GM06990 (cell line): ENCODE data around the gene PGAP3.
"Not testable (repeated sequence)": the region's sequence is repeated elsewhere in the genome, so short reads cannot be mapped to it uniquely, and the experiment has no call there.

Experiments
- DNase-seq: peaks from one replicate; pipeline ENCODE4 v3.0.0-alpha.2; 2011; ENCODE audit not compliant: insufficient read length; ENCODE audit errors: extremely low read depth
- H3K27me3 ChIP-seq: replicated peaks from 2 replicates; pipeline ENCODE4 v1.6.0; 2011; ENCODE audit warnings: low read length; ENCODE audit not compliant: control insufficient read depth, insufficient read depth
- H3K36me3 ChIP-seq: 2 replicates; pipeline ENCODE4 v1.5.1; 2011; ENCODE audit warnings: low read length; ENCODE audit not compliant: control insufficient read depth, insufficient read depth
- H3K4me3 ChIP-seq: replicated peaks from 2 replicates; pipeline ENCODE4 v1.5.1; 2011; ENCODE audit warnings: low read depth, mild to moderate bottlenecking, control low read depth, low read length
- TF ChIP-seq, protein P1 (sequence below): IDR thresholded peaks from 2 replicates; pipeline ENCODE4 v1.5.1; 2011; ENCODE audit warnings: low read length, control low read depth, mild to moderate bottlenecking, inconsistent platforms; ENCODE audit not compliant: insufficient read depth, poor library complexity, severe bottlenecking

PGAP3 gene

DNA sequence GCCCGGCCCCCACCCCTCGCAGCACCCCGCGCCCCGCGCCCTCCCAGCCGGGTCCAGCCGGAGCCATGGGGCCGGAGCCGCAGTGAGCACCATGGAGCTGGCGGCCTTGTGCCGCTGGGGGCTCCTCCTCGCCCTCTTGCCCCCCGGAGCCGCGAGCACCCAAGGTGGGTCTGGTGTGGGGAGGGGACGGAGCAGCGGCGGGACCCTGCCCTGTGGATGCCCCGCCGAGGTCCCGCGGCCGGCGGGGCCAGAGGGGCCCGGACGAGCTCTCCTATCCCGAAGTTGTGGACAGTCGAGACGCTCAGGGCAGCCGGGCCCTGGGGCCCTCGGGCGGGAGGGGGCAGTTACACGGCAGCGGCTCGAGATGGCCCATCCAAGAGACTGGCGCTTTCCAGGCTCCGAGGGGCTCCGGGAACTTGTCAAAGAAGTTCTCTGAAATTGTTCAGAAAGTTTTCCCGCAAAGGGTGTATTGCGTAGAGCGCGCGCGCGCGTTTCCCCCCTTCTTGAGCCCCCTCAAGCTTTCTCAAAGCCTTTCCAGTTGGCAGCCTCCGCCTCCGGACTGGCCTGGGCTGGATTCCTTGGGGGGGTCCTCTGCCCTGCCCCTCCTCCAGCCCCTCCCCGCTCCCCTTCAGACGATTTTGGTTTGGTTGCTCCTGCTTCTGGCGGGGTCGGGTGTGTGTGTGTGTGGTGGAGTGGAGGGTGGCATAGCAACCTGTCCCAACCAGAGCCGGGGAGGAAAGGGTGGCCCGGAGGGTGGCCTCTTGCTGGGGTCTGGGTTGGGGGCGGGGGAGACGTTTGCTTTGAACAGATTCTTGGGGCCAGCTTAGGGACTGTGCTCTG, 12.5 kb upstream of the PGAP3 start:
- Histone ChIP-seq H3K36me3 (no peaks in the 10 kb centered on the region), H3K27me3 (no peaks in the 10 kb centered on the region; the same call in 1 of the 2 replicates), H3K4me3 (no peak overlapping the region)
- TF ChIP-seq, protein P1, sequence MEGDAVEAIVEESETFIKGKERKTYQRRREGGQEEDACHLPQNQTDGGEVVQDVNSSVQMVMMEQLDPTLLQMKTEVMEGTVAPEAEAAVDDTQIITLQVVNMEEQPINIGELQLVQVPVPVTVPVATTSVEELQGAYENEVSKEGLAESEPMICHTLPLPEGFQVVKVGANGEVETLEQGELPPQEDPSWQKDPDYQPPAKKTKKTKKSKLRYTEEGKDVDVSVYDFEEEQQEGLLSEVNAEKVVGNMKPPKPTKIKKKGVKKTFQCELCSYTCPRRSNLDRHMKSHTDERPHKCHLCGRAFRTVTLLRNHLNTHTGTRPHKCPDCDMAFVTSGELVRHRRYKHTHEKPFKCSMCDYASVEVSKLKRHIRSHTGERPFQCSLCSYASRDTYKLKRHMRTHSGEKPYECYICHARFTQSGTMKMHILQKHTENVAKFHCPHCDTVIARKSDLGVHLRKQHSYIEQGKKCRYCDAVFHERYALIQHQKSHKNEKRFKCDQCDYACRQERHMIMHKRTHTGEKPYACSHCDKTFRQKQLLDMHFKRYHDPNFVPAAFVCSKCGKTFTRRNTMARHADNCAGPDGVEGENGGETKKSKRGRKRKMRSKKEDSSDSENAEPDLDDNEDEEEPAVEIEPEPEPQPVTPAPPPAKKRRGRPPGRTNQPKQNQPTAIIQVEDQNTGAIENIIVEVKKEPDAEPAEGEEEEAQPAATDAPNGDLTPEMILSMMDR, result no peak
- no peak for DNase-seq

DNA sequence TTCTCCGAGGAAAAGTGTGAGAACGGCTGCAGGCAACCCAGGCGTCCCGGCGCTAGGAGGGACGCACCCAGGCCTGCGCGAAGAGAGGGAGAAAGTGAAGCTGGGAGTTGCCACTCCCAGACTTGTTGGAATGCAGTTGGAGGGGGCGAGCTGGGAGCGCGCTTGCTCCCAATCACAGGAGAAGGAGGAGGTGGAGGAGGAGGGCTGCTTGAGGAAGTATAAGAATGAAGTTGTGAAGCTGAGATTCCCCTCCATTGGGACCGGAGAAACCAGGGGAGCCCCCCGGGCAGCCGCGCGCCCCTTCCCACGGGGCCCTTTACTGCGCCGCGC, 11.9 kb upstream of the PGAP3 start, which contains the start of gene ERBB2:
Gene ERBB2 (plus strand): TSS at position 247 of the 330 bp plus-strand sequence. CDS start 175 bp downstream, outside the sequence.
- H3K4me3 ChIP-seq, result no peak within 1 kb of the TSS
- H3K27me3 ChIP-seq, result no peaks in the 10 kb centered on the region; the same call in 1 of the 2 replicates
- TF ChIP-seq, protein P1, result no peak
- DNase-seq, result no peak
- H3K36me3 ChIP-seq, result no peaks in the 10 kb centered on the region; the same call in 1 of the 2 replicates

DNA sequence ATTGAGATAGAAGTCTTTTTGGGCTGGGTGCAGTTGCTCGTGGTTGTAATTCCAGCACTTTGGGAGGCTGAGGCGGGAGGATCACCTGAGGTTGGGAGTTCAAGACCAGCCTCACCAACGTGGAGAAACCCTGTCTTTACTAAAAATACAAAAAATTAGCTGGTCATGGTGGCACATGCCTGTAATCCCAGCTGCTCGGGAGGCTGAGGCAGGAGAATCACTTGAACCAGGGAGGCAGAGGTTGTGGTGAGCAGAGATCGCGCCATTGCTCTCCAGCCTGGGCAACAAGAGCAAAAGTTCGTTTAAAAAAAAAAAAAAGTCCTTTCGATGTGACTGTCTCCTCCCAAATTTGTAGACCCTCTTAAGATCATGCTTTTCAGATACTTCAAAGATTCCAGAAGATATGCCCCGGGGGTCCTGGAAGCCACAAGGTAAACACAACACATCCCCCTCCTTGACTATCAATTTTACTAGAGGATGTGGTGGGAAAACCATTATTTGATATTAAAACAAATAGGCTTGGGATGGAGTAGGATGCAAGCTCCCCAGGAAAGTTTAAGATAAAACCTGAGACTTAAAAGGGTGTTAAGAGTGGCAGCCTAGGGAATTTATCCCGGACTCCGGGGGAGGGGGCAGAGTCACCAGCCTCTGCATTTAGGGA, 11.4 kb upstream of the PGAP3 start:
- not testable (repeated sequence) for DNase-seq, H3K27me3 ChIP-seq, H3K4me3 ChIP-seq, H3K36me3 ChIP-seq

DNA sequence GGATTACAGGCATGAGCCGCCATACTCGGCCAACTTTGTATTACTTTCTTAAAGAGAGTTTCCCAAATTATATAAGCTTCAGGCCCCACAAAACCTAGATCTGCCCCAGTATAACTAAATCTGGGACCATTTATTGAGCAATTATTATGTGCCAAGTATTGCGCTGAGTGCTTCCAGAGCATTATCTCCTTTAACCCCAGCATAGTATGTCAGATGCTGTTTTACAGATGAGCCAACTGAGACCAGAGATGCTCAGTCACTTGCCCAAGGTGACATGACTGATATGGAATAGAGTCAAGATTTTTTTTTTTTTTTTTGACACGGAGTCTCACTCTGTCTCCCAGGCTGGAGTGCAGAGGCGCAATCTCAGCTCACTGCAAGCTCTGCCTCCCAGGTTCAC, 10.1 kb upstream of the PGAP3 start:
- TF ChIP-seq, protein P1, result no peak
- no peaks in the 10 kb centered on the region; the same call in 1 of the 2 replicates for H3K36me3 ChIP-seq
- no peak overlapping the region for H3K4me3 ChIP-seq
- DNase-seq, result no peak
- H3K27me3 ChIP-seq, result no peaks in the 10 kb centered on the region; the same call in 1 of the 2 replicates

DNA sequence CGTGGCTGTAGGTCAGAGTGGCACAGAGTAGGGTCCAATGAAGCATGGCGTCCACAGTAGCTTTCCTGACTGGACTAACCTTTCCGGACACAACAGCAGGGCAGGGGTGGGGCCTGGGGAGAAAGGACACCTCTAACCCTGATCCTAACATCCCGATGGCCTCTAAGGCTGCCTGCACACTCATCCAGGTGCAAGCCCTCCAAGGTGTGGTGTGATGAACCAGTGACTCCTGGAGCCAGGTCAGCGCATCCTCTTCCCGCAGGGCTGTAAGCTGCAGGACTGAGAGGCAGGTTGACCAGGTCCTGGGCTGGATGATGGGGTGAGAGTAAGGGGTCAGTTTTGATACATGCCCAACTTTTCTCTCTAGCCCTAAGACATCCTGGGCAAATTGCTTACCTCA, 8.9 kb upstream of the PGAP3 start:
- H3K4me3 ChIP-seq, result no peak overlapping the region
- no peak for DNase-seq
- TF ChIP-seq, protein P1, result no peak
- H3K36me3 ChIP-seq, result no peaks in the 10 kb centered on the region; the same call in 1 of the 2 replicates
- no peaks in the 10 kb centered on the region; the same call in 1 of the 2 replicates for H3K27me3 ChIP-seq

DNA sequence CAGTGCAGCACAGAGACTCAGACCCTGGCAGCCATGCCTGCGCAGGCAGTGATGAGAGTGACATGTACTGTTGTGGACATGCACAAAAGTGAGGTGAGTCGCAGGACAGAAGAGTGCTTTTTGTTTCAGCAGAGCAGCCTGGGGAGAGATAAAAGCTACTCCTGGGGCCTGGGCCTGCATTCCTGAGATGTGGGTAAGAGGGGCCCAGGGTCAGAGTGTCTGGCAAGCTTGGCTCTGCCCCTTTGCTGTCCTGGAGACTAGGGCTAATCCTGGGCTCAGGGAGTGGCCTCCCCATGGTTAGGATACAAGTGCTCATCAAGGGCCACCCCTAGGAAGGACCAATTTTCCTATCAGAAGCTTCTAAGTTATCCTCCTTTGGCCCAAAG, 7.2 kb upstream of the PGAP3 start:
- no peak overlapping the region for H3K4me3 ChIP-seq
- no peak for DNase-seq
- TF ChIP-seq, protein P1, result no peak
- no peaks in the 10 kb centered on the region; the same call in 1 of the 2 replicates for H3K27me3 ChIP-seq
- H3K36me3 ChIP-seq, result no peaks in the 10 kb centered on the region; the same call in 1 of the 2 replicates
